ENCODE results near the gene APLN.

The APLN gene

GRCh38 chrX:129653971-129654651 is 645 bp downstream of the APLN start:
- Histone ChIP-seq H3K4me3 (ENCODE audit: low read depth in 1 of 2, low read length in 1 of 2) (peak overlapping the region; percentile 38 to 49), H3K9me3 (no peaks in the 10 kb centered on the region), H3K27me3 (peaks cover 46% of the 10 kb centered on the region), H3K36me3 (no peaks in the 10 kb centered on the region), H3K27ac (no peak overlapping the region), H3K4me1 (ENCODE audit: control insufficient read depth in 1 of 2, insufficient read depth in 1 of 2, low read depth in 1 of 2, low read length in 1 of 2) (peaks cover 13 to 20% of the 10 kb centered on the region in 2 experiments)
- no peak for TF ChIP-seq CTCF (IDR thresholded peaks at IDR 0.05)

- no peaks in the 10 kb centered on the region for H3K36me3 ChIP-seq
Observed at GRCh38 chrX:129653181-129653970, 1.4 kb downstream of the APLN start.

DNA sequence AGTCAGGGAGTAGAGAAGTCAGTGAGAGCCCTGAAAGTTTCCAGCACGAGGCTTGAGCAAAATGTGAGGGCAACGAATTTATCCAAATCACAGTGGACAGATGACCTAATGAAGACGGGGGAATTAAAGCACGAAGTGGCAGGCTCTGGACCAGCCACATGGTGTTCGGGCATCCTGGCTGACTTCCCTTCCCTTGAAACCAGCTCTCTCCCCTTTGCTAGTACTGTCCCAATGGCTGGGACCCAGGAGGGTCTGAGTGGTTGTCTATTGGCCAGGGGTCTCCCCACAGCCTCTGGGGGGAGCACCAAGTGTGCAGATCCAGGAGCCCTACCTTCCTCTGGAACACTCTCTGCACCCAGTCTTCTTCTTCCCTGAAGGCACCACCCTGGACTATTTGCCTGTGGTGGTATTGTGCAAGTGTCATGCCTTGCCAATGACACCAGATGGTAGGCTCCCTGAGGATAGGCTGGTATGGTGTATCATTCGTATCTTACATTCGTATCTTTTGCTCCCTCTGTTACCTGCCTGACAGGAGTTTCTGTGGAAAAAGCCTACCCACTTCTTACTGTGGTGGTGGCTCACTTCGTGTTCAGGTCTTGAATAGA is 2.1 kb downstream of the APLN start:
- H3K4me3 ChIP-seq (ENCODE audit: low read depth in 1 of 2, low read length in 1 of 2), result no peak overlapping the region
- H3K27ac ChIP-seq, result no peak overlapping the region
- no peaks in the 10 kb centered on the region for H3K9me3 ChIP-seq
- TF ChIP-seq CTCF (IDR thresholded peaks at IDR 0.05), result no peak
- H3K36me3 ChIP-seq, result no peaks in the 10 kb centered on the region
- peaks cover 13 to 20% of the 10 kb centered on the region in 2 experiments for H3K4me1 ChIP-seq (ENCODE audit: control insufficient read depth in 1 of 2, insufficient read depth in 1 of 2, low read depth in 1 of 2, low read length in 1 of 2)
- peaks cover 46% of the 10 kb centered on the region for H3K27me3 ChIP-seq

More at GRCh38 chrX:129653181-129653970, 1.4 kb downstream of the APLN start:
- peaks cover 46% of the 10 kb centered on the region for H3K27me3 ChIP-seq
- H3K4me3 ChIP-seq (ENCODE audit: low read depth in 1 of 2, low read length in 1 of 2), result peak overlapping the region in 1 of 2 experiments; percentile 49
- H3K27ac ChIP-seq, result no peak overlapping the region
- no peaks in the 10 kb centered on the region for H3K9me3 ChIP-seq
- no peak for TF ChIP-seq CTCF (IDR thresholded peaks at IDR 0.05)
- H3K4me1 ChIP-seq (ENCODE audit: control insufficient read depth in 1 of 2, insufficient read depth in 1 of 2, low read depth in 1 of 2, low read length in 1 of 2), result peaks cover 13 to 20% of the 10 kb centered on the region in 2 experiments

- no peaks in the 10 kb centered on the region for H3K36me3 ChIP-seq
- peaks cover 13 to 20% of the 10 kb centered on the region in 2 experiments for H3K4me1 ChIP-seq (ENCODE audit: control insufficient read depth in 1 of 2, insufficient read depth in 1 of 2, low read depth in 1 of 2, low read length in 1 of 2)
- TF ChIP-seq CTCF (IDR thresholded peaks at IDR 0.05), result no peak
- H3K27ac ChIP-seq, result no peak overlapping the region
- H3K27me3 ChIP-seq, result peaks cover 46% of the 10 kb centered on the region
- H3K4me3 ChIP-seq (ENCODE audit: low read depth in 1 of 2, low read length in 1 of 2), result no peak overlapping the region
- H3K9me3 ChIP-seq, result no peaks in the 10 kb centered on the region
Observed at GRCh38 chrX:129651756-129652564, 2.8 kb downstream of the APLN start.

All from neutrophil (primary cell).